ENCODE measurements around the gene PABPN1.

Gene PABPN1

DNA sequence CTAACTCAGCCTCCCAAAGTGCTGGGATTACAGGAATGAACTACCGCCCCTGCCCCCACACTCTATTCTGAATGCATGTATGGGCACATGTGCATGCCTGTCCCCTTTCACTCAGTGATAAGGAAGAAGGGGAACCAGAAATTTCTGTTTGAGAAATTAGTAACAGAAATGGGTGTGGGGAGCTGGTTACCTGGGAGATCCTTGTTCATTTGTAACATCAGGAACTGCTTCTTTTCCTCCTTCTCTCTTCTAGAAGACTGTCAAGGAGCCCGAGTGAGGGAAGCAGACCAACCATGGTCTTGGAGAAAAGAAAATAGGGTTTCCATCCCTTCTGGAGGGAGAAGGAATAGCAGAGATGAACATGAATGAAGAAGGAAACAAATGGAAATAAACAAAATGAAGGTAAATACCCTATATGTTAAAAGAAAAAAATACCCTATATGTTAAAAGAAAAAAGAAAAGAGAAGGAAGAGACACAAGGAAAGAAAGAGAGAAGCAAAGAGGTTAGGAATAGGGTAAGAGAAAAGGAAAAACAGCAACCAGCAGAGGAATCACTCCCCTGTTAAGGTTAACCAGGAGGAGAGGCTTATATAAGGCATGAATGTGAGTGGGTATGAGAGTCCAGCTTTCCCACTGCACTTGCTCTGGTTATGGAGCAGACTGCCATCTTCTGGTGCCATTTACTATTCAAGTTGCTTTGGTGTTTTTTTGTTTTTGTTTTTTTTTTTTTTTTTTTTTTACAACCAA is 21.9 kb upstream of the PABPN1 start:
- Mint-ChIP-seq H3K4me1 (peaks cover 40% of the 10 kb centered on the region), H3K36me3 (peaks cover 2% of the 10 kb centered on the region), H3K27me3 (no peaks in the 10 kb centered on the region), H3K4me3 (no peak overlapping the region), H3K27ac (no peak overlapping the region), H3K9me3 (no peaks in the 10 kb centered on the region)

GRCh38 chr14:23299986-23300686 is 21.1 kb upstream of the PABPN1 start:
- H3K27ac Mint-ChIP-seq: peak overlapping the region; percentile 30
- H3K4me1 Mint-ChIP-seq: peaks cover 34% of the 10 kb centered on the region
- H3K9me3 Mint-ChIP-seq: no peaks in the 10 kb centered on the region
- peak overlapping the region; percentile 91 for H3K4me3 Mint-ChIP-seq
- peaks cover 4% of the 10 kb centered on the region for H3K27me3 Mint-ChIP-seq
- H3K36me3 Mint-ChIP-seq: peaks cover 2% of the 10 kb centered on the region

DNA sequence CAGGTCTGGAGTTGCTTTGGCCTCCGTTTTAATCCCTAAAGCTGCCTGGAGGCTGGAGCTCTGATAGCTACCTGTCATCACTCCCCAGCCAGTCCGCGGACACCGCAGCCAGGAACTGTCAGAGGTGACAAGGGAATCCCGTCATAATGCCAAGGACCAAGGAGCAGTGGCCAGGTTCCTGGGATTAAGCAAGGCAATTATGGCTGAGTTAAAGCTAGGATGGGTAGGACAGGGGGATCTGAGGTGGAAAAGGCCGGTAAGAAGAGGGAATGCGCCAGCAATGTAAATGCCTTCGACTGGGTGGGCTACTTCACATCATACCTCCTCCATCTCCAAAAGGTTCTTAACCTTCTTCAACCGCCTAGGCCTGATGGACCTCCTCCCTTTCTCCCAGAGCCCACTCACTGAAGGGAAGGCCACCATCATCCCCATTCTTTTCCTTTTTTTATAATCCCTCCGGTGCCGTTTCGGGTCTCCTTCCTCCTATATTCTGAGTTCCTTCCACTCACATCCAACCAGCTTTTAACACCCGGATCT is 20.5 kb upstream of the PABPN1 start:
- peak overlapping the region; percentile 91 for H3K27ac Mint-ChIP-seq
- H3K27me3 Mint-ChIP-seq: peaks cover 4% of the 10 kb centered on the region
- no peaks in the 10 kb centered on the region for H3K9me3 Mint-ChIP-seq
- peak overlapping the region; percentile 91 for H3K4me3 Mint-ChIP-seq
- peaks cover 2% of the 10 kb centered on the region for H3K36me3 Mint-ChIP-seq
- H3K4me1 Mint-ChIP-seq: peaks cover 31% of the 10 kb centered on the region

- H3K9me3 Mint-ChIP-seq: no peaks in the 10 kb centered on the region
- H3K4me1 Mint-ChIP-seq: peaks cover 31% of the 10 kb centered on the region
- peaks cover 7% of the 10 kb centered on the region for H3K27me3 Mint-ChIP-seq
- H3K27ac Mint-ChIP-seq: peak overlapping the region; percentile 97
- H3K4me3 Mint-ChIP-seq: peak overlapping the region; percentile 98
- H3K36me3 Mint-ChIP-seq: peaks cover 2% of the 10 kb centered on the region
These were observed 19.8 kb upstream of the PABPN1 start for GRCh38 chr14:23301288-23301968.

- Mint-ChIP-seq H3K4me1 (peaks cover 30% of the 10 kb centered on the region), H3K9me3 (no peaks in the 10 kb centered on the region), H3K36me3 (peaks cover 2% of the 10 kb centered on the region), H3K27me3 (peaks cover 7% of the 10 kb centered on the region), H3K4me3 (peak overlapping the region; percentile 98), H3K27ac (peak overlapping the region; percentile 97)
These were observed 19.3 kb upstream of the PABPN1 start for GRCh38 chr14:23301969-23302289.

- Mint-ChIP-seq H3K4me3 (peak within 1 kb of the TSS; percentile 98), H3K27ac (peak within 1 kb of the TSS; percentile 100), H3K4me1 (peaks cover 28% of the 10 kb centered on the region), H3K36me3 (peaks cover 2% of the 10 kb centered on the region), H3K9me3 (no peaks in the 10 kb centered on the region), H3K27me3 (peaks cover 13% of the 10 kb centered on the region)
These were observed 18.7 kb upstream of the PABPN1 start, which contains the start of gene PPP1R3E for GRCh38 chr14:23302290-23303225. PPP1R3E (minus strand) TSS chr14:23302859; CDS start chr14:23302576, 283 bp downstream.

GRCh38 chr14:23306412-23307145 is 14.7 kb upstream of the PABPN1 start, which contains the start of gene BCL2L2:
BCL2L2 (plus strand) TSS chr14:23306833; CDS start chr14:23307768, 935 bp downstream.
- Mint-ChIP-seq H3K27ac (no peak within 1 kb of the TSS), H3K4me3 (no peak within 1 kb of the TSS), H3K4me1 (peaks cover 8% of the 10 kb centered on the region), H3K27me3 (peaks cover 21% of the 10 kb centered on the region), H3K36me3 (no peaks in the 10 kb centered on the region), H3K9me3 (no peaks in the 10 kb centered on the region)

DNA sequence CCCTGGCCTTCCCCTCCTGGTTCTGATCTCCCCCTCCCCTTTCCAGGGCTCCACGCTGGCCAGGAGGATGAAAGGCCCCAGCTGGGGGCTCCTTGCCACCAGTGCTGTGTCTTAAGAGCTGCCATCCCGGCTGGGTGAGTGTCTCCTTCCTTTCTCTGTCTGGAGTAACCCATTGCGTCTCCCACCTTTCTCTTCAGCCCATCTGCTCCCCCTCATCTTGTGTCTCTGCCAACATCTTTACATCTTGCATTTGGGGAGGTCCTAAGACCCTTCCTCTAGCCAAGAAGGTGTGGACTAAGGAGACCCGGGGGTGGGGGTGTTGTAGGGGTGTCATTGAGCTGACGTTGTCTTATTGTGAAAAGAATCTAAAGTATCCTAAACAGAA is 14.1 kb upstream of the PABPN1 start:
- Mint-ChIP-seq H3K9me3 (no peaks in the 10 kb centered on the region), H3K4me3 (no peak overlapping the region)

GRCh38 chr14:23307687-23308644 is 13.3 kb upstream of the PABPN1 start:
- no peak overlapping the region for H3K4me3 Mint-ChIP-seq

More for the DNA sequence above, 14.1 kb upstream of the PABPN1 start:
- Mint-ChIP-seq H3K27ac (no peak overlapping the region), H3K36me3 (no peaks in the 10 kb centered on the region), H3K27me3 (peaks cover 21% of the 10 kb centered on the region), H3K4me1 (peaks cover 8% of the 10 kb centered on the region)

GRCh38 chr14:23308721-23309445 is 12.4 kb upstream of the PABPN1 start:
- H3K4me3 Mint-ChIP-seq: no peak overlapping the region
- no peaks in the 10 kb centered on the region for H3K9me3 Mint-ChIP-seq
- H3K27me3 Mint-ChIP-seq: peaks cover 21% of the 10 kb centered on the region
- no peaks in the 10 kb centered on the region for H3K4me1 Mint-ChIP-seq
- H3K27ac Mint-ChIP-seq: no peak overlapping the region
- H3K36me3 Mint-ChIP-seq: no peaks in the 10 kb centered on the region

More at GRCh38 chr14:23307687-23308644, 13.3 kb upstream of the PABPN1 start:
- Mint-ChIP-seq H3K27ac (no peak overlapping the region), H3K4me1 (peaks cover 3% of the 10 kb centered on the region), H3K36me3 (no peaks in the 10 kb centered on the region), H3K9me3 (no peaks in the 10 kb centered on the region), H3K27me3 (peaks cover 21% of the 10 kb centered on the region)

DNA sequence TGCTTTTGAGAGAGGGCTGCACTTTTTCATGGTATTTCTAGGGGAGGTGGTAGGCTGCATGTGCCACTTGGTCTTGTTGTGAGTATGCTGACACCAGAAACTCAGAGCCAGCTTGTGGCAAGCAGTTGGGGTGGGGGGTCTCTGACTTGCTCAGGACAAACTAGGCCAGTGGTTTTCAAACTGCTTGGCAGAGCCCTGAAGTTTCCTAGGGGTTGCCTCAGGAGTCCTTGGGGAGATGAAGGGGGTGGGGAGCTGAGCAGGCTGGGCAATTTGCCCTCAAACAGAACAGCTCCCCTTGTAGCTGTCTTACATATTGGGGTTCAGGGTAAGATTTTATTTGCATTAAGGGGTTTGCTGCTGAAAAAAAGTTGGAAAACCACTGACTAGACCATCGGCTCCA is 10.7 kb upstream of the PABPN1 start:
- peaks cover 17% of the 10 kb centered on the region for H3K27me3 Mint-ChIP-seq
- no peaks in the 10 kb centered on the region for H3K36me3 Mint-ChIP-seq
- no peak overlapping the region for H3K27ac Mint-ChIP-seq
- H3K9me3 Mint-ChIP-seq: no peaks in the 10 kb centered on the region
- H3K4me1 Mint-ChIP-seq: no peaks in the 10 kb centered on the region
- no peak overlapping the region for H3K4me3 Mint-ChIP-seq

GRCh38 chr14:23316300-23316699 is 5.0 kb upstream of the PABPN1 start:
- peaks cover 13% of the 10 kb centered on the region for H3K4me1 Mint-ChIP-seq
- H3K9me3 Mint-ChIP-seq: no peaks in the 10 kb centered on the region
- H3K27me3 Mint-ChIP-seq: no peaks in the 10 kb centered on the region
- no peak overlapping the region for H3K27ac Mint-ChIP-seq
- no peaks in the 10 kb centered on the region for H3K36me3 Mint-ChIP-seq
- H3K4me3 Mint-ChIP-seq: no peak overlapping the region
